Endothelial cell of umbilical vein (primary cell): Measurements from ENCODE around the gene TEX22. TPM values are rescaled to one million over a fixed set of nuclear protein-coding genes. Genes with fewer than 3 reads are reported as not detected.

ENCODE experiments used
- BruUV-seq: library from RNA; stranded (reverse); fragments of 400-500 nt; replicated peaks from 2 replicates; lab custom pipeline; 2021; lab: Mats Ljungman, UMichigan
- CTCF ChIA-PET: fragments of 300-600, 350-600 bp; sonication (Branson Sonifier 250); formaldehyde crosslinking; loops from one replicate; lab custom pipeline; 2021; ENCODE audit warnings: antibody characterized with exemption, inconsistent platforms; lab: Charles Lee
- POLR2A ChIA-PET: fragments of 300-600, 350-600 bp; sonication (Branson Sonifier 250); formaldehyde crosslinking; loops from one replicate; lab custom pipeline; 2021; ENCODE audit warnings: antibody characterized with exemption, inconsistent platforms; lab: Charles Lee
- DNase-seq: peaks from one replicate; pipeline ENCODE4 v3.0.0-alpha.2; 2011; ENCODE audit warnings: low read depth, low spot score
- FAIRE-seq: peaks from 2 replicates; lab custom pipeline; 2011; peaks lifted over from hg19 to GRCh38; lab: Jason Lieb, UNC
- H2AFZ ChIP-seq: 2 replicates; pipeline ENCODE4 v1.6.0; 2012; ENCODE audit warnings: low read depth, low read length, control low read depth, inconsistent platforms
- H3K27ac ChIP-seq: 2 replicates; pipeline ENCODE4 v1.5.1; 2011; ENCODE audit warnings: low read depth, mild to moderate bottlenecking, control low read depth, low read length, moderate library complexity; ENCODE audit not compliant: insufficient read depth
- H3K27me3 ChIP-seq, 2 experiments: 2 replicates each; pipeline versions ENCODE4 v1.6.0 to v1.6.1; 2011; ENCODE audit warnings: low read length in 2 of 2, mixed read lengths in 1 of 2; ENCODE audit not compliant: control insufficient read depth in 2 of 2, insufficient read depth in 2 of 2
- H3K36me3 ChIP-seq, 2 experiments: 2 replicates in 1 of 2; 3 replicates in 1 of 2; pipeline ENCODE4 v1.5.1; 2011; ENCODE audit warnings: low read length in 2 of 2, mild to moderate bottlenecking in 1 of 2, moderate library complexity in 1 of 2; ENCODE audit not compliant: control insufficient read depth in 2 of 2, insufficient read depth in 2 of 2; ENCODE audit errors: extremely low read depth in 1 of 2
- H3K4me1 ChIP-seq: 3 replicates; pipeline ENCODE4 v1.5.1; 2011; ENCODE audit warnings: mild to moderate bottlenecking, low read length; ENCODE audit not compliant: control insufficient read depth, insufficient read depth; ENCODE audit errors: extremely low read depth
- H3K4me2 ChIP-seq: 2 replicates; pipeline ENCODE4 v1.6.1; 2011; ENCODE audit warnings: low read length, control low read depth, mixed read lengths; ENCODE audit not compliant: insufficient read depth
- H3K4me3 ChIP-seq, 3 experiments: fragments of 200-600 bp in 1 of 3; sonication (generic), shearing (Covaris generic) in 1 of 3; replicated peaks in 1 of 3; 2 replicates each; pipeline ENCODE4 v1.5.1; 2011 to 2016; ENCODE audit warnings: control low read depth in 3 of 3, low read length in 3 of 3, mild to moderate bottlenecking in 2 of 3, inconsistent platforms in 1 of 3, low read depth in 1 of 3, moderate library complexity in 1 of 3; ENCODE audit not compliant: insufficient read depth in 1 of 3
- H3K79me2 ChIP-seq: 2 replicates; pipeline ENCODE4 v1.6.0; 2012; ENCODE audit warnings: low read length, inconsistent platforms; ENCODE audit not compliant: control insufficient read depth, insufficient read depth
- H3K9ac ChIP-seq: replicated peaks from 2 replicates; pipeline ENCODE3; 2011; ENCODE audit warnings: low read length, control low read depth; ENCODE audit not compliant: insufficient read depth; ENCODE audit errors: extremely low read depth
- H3K9me1 ChIP-seq: replicated peaks from 3 replicates; pipeline ENCODE4 v1.6.0; 2011; ENCODE audit warnings: mild to moderate bottlenecking, low read length; ENCODE audit not compliant: control insufficient read depth, insufficient read depth; ENCODE audit errors: extremely low read depth
- H3K9me3 ChIP-seq: replicated peaks from 2 replicates; pipeline ENCODE4 v1.5.1; 2012; ENCODE audit warnings: low read length, inconsistent platforms; ENCODE audit not compliant: control insufficient read depth, insufficient read depth
- H4K20me1 ChIP-seq: replicated peaks from 2 replicates; pipeline ENCODE3; 2011; ENCODE audit warnings: mild to moderate bottlenecking, low read length; ENCODE audit not compliant: control insufficient read depth, insufficient read depth; ENCODE audit errors: extremely low read depth
- CTCF ChIP-seq, 2 donors: IDR thresholded peaks; 1 replicate in 1 of 2; 2 replicates in 1 of 2; pipeline ENCODE4 v1.5.1; 2011; ENCODE audit warnings: low read length in 2 of 2, mild to moderate bottlenecking in 2 of 2, moderate library complexity in 2 of 2, control low read depth in 1 of 2, inconsistent platforms in 1 of 2, low read depth in 1 of 2; ENCODE audit not compliant: insufficient read depth in 1 of 2; ENCODE audit errors: extremely low read depth in 1 of 2
- EZH2 ChIP-seq: IDR thresholded peaks from 2 replicates; pipeline ENCODE4 v1.6.1; 2012; ENCODE audit warnings: borderline replicate concordance, low read depth, mild to moderate bottlenecking, moderate library complexity, low read length, inconsistent platforms; ENCODE audit not compliant: severe bottlenecking
- FOS ChIP-seq: IDR thresholded peaks from 2 replicates; pipeline ENCODE4 v1.6.1; 2011; ENCODE audit warnings: mild to moderate bottlenecking, low read length, moderate library complexity, borderline replicate concordance; ENCODE audit not compliant: insufficient read depth
- GATA2 ChIP-seq: IDR thresholded peaks from 2 replicates; pipeline ENCODE4 v1.7.0; 2011; ENCODE audit warnings: low read depth, mild to moderate bottlenecking, moderate library complexity, mixed read lengths, low read length; ENCODE audit not compliant: insufficient read length, insufficient read depth
- JUN ChIP-seq: IDR thresholded peaks from 2 replicates; pipeline ENCODE4 v1.6.1; 2011; ENCODE audit warnings: borderline replicate concordance, low read depth; ENCODE audit not compliant: insufficient read length, insufficient read depth
- MAX ChIP-seq: IDR thresholded peaks from 2 replicates; pipeline ENCODE4 v1.6.1; 2011; ENCODE audit not compliant: insufficient read depth, insufficient read length
- MYC ChIP-seq: IDR thresholded peaks from one replicate; pipeline ENCODE4 v1.6.1; 2011; ENCODE audit warnings: mild to moderate bottlenecking, low read depth, low read length
- POLR2A ChIP-seq: IDR thresholded peaks from 2 replicates; pipeline ENCODE4 v1.6.1; 2012; ENCODE audit warnings: low read depth, mild to moderate bottlenecking, control low read depth, low read length
- POLR2AphosphoS5 ChIP-seq: IDR thresholded peaks from 2 replicates; pipeline ENCODE4 v1.6.1; 2012; ENCODE audit warnings: low read depth, mild to moderate bottlenecking, control low read depth, low read length, moderate library complexity; ENCODE audit not compliant: insufficient read depth
- dilution Hi-C: fragments of 300-500 bp; cut with MboI; formaldehyde crosslinking; loops from one replicate; pipeline ENCODE4 v1.15.0; 2019; ENCODE audit warnings: low sequenced_read_pairs; ENCODE audit not compliant: extremely low pct_ligation_motif_present
- intact Hi-C: fragments of 100-400 bp; cut with micrococcal nuclease; formaldehyde crosslinking; loops from one replicate; pipeline ENCODE4 v1.10.0; 2022
- polyA plus RNA-seq, 4 experiments: library from polyadenylated mRNA; depleted of rRNA in 3 of 4; stranded (reverse) in 3 of 4; unstranded in 1 of 4; fragments of >200 nt; gene quantifications; 2 replicates each; pipeline versions ENCODE4 v1.2.1 to v1.2.3, GENCODE V29; 2011 to 2012; ENCODE audit warnings: missing spikeins in 1 of 4
- total RNA-seq: library from RNA; stranded (reverse); gene quantifications from 2 replicates; pipeline ENCODE4 v1.2.3, GENCODE V29; 2021

TEX22 gene
- total and polyA plus RNA-seq, 2 donors (not counting 3 experiments of a cell fraction or from before 2014, with no cell fraction given) = 0.06 to 1.1 TPM

GRCh38 chr14:105412771-105413543, 14.6 kb downstream of the TEX22 start:
- CTCF ChIA-PET = interaction anchor here (0.7 to 1.0 kb wide), 2 partner anchors 38 to 42 kb away, joined by 3 read pairs; no protein-coding TSS in a partner anchor
- no TSS peak for BruUV-seq

More at GRCh38 chr14:105412771-105413543, 14.6 kb downstream of the TEX22 start:
- Histone ChIP-seq H3K36me3 (no peaks in the 10 kb centered on the region), H3K9me3 (no peaks in the 10 kb centered on the region), H3K9ac (no peak overlapping the region), H3K4me3 (no peak overlapping the region), H3K27ac (no peak overlapping the region), H3K27me3 (peaks cover 6% of the 10 kb centered on the region in 2 experiments), H3K79me2 (no peaks in the 10 kb centered on the region), H3K9me1 (no peaks in the 10 kb centered on the region), H2AFZ (no peak overlapping the region), H3K4me1 (peaks cover 6% of the 10 kb centered on the region), H3K4me2 (no peak overlapping the region), H4K20me1 (no peaks in the 10 kb centered on the region)
- FAIRE-seq = no peak
- POLR2A ChIA-PET = no interaction called here
- intact Hi-C loops (loop anchor here (10.0 kb wide), 1 partner anchor 108 kb away; the partner anchor contains the start of gene BRF1), dilution Hi-C loops (no loop called here)
- no peak for TF ChIP-seq JUN
- no peak for TF ChIP-seq CTCF (IDR thresholded peaks at IDR 0.05; ENCODE audit: extremely low read depth in 1 of 2, insufficient read depth in 1 of 2, low read depth in 1 of 2, low read length in 2 of 2)
- no peak for TF ChIP-seq FOS
- no peak for TF ChIP-seq POLR2AphosphoS5
- no peak for TF ChIP-seq MYC
- TF ChIP-seq MAX = no peak
- TF ChIP-seq EZH2 = no peak
- TF ChIP-seq GATA2 = no peak
- no peak for TF ChIP-seq POLR2A
- no peak for DNase-seq
